ENCODE results near the gene SKA2.
"Not testable (repeated sequence)": the region's sequence is repeated elsewhere in the genome, so short reads cannot be mapped to it uniquely, and the experiment has no call there.

Gene SKA2, protein sequence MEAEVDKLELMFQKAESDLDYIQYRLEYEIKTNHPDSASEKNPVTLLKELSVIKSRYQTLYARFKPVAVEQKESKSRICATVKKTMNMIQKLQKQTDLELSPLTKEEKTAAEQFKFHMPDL

DNA sequence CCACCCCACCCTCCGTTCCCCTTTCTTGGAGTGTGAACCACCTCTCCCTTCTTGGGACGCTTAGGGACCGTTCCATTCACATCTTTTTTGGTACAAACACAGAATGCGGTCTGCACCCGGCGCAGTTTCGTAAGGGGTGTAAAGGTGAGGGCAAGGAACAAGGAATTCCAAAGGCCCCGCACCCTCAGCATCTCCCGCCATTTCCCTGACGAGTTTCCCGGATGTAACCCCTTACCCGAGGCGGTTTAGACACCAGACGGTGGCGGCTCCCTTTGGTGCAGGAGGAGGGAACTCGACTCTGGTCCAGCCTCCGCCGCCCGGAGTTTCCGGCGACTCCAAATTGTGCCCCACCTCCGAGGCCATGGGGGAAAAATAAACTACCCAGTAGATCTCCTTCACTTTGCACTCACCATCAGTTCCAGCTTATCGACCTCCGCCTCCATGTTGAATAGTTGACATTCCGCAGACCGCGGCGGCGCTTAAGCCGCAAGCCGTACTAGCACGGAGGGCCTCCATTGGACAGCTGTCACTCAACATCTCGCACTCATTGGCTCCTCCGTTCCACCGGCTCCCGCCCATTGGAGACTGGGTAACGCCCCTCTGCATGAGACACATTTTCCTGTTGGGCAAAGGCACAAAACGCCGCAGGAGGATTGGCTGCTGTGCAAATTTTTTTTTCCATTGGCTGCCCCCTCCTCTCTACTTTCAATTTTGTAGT, at the start of gene SKA2:
Gene SKA2 (minus strand): TSS at position 466 of the 718 bp plus-strand sequence. CDS start 23 bp downstream, at position 443.
- peak in 2 of 3 donors; percentile 97 to 98 for DNase-seq

GRCh38 chr17:59202320-59202719, 47.3 kb upstream of the SKA2 start:
- no peak for DNase-seq

DNA sequence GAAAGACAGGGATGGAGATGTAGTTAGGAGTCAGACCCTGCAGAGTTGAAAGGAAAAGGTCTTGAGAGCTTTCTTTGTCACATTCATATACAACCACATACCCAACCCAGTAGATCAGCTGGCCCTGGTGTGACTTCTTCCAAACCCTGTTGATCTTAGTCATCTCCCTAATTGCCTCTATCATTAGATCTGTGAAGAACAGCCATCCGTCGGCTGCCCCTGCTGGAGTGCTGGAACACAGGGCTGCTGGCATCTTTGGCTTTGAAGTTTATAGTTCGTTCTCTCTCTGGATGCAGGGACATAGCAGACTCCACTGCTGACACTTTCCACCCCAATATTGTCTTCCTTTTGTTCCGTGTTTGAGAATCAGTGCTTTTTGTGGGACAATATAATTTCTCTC, 44.4 kb upstream of the SKA2 start:
- DNase-seq: no peak

DNA sequence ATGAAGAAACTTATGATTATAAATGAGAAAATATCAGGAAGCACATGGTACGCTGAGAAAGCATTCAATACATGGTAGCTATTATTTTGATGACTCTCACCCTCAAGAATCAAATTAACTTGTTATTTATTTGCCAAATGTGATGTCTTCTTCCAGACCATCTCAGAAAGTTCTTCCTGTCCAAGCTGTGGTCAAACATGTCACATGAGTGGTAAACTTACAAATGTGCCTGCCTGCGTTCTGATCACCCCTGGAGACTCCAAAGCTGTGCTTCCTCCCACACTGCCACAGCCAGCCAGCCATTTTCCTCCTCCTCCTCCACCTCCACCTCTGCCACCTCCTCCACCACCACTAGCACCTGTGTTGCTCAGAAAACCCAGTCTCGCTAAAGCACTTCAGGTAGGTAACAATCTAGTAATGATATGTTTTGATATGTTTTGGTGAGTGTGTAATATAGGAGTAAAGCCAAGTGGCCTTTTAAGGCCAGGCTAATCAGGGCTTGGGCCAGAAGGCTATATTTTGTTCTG, 38.4 kb upstream of the SKA2 start:
- DNase-seq: no peak

- no peak for DNase-seq
These were observed 35.8 kb upstream of the SKA2 start for GRCh38 chr17:59190806-59191205.

DNA sequence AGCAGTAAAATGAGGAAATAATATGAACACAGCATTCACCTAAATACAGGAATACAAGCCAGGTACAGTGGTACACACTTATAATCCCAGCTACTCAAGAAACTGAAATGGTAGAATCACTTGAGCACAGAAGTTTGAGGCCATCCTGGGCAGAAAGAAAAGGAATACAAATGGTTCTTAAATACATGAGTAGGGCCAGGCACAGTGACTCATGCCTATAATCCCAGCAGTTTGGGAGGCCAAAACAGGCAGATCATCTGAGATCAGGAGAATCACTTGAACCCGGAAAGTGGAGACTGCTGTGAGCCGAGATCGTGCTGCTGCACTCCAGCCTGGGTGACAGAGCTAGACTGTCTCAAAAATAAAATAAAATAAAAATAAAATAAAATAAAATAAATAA, 31.9 kb upstream of the SKA2 start:
- DNase-seq: no peak

DNA sequence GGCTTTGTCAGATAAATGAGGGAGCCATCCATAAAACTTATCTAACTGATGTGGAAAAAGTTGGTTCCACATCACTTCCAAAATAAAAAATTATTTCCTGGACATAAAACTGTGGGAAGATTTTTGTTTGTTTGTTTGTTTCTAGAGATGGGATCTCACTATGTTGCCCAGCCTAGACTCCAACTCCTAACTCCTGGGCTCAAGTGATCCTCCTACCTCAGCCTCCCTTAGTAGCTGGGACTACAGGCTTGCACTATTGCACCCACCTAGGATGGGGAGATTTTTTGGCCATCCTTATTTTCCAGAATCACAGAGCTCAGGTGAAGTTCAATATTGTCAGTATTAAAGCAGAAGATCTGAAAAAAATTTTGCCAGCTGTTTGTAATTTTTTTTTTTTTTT, 31.0 kb upstream of the SKA2 start:
- no peak for DNase-seq

GRCh38 chr17:59181481-59181880, 26.5 kb upstream of the SKA2 start:
- no peak for DNase-seq

DNA sequence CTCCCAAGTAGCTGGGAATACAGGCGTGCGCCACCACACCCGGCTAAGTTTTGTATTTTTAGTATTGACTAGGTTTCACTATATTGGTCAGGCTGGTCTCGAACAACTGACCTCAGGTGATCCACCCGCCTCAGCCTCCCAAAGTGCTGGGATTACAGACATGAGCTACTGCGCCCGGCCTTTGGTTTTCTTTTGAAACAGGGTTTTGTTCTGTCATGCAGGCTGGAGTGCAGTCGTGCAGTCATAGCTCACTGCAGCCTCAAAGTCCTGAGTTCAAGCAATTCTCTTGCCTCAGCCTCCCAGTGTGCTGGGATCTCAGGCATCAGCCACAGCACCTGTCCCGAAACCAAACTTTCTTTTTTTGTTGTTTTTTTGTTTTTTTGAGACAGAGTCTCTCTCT, 25.6 kb upstream of the SKA2 start:
- no peak for DNase-seq

DNA sequence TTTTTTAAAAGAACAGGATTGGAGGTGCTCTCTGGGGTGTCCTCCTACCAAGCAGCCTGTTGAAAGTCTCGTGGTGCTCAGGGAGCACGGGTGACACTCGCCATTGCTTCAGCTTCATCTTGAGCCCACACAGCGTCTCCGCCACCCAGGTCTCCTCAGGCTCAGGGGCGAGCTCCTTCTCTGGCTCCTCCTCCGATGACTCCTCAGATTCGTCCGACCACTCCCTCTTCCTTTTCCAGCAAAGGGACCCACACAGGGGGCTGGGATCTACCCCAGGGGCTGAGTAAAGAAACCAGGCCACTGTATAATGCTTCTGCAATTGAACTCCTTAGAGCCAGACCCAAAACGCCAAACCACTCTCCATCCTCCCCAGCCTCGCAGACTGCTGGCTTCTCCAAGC, 24.6 kb upstream of the SKA2 start:
- DNase-seq: not testable (repeated sequence)

GRCh38 chr17:59178266-59178985, 23.4 kb upstream of the SKA2 start:
- no peak for DNase-seq

GRCh38 chr17:59175076-59175475, 20.1 kb upstream of the SKA2 start:
- no peak for DNase-seq

GRCh38 chr17:59174671-59175070, 19.7 kb upstream of the SKA2 start:
- no peak for DNase-seq

GRCh38 chr17:59172436-59173004, 17.5 kb upstream of the SKA2 start:
- DNase-seq: no peak

DNA sequence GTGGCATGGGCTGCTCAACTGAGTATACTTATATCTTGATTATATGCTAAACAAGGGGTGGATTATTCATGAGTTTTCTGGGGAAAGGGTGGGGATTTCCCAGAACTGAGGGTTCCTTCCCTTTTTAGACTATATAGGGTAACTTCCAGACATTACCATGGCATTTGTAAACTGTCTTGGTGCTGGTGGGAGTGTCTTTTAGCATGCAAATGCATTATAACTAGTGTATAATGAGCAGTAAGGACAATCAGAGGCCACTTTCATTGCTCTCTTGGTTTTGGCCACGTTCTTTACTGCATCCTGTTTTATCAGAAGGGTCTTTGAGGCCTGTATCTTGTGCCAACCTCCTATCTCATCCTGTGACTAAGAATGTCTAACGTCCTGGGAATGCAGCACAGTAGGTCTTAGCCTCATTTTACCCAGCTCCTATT, 12.6 kb upstream of the SKA2 start:
- DNase-seq: peak; percentile 79 to 88 (median 81)

GRCh38 chr17:59165933-59166342, 11.0 kb upstream of the SKA2 start:
- peak; percentile 40 to 42 (median 42) for DNase-seq

DNA sequence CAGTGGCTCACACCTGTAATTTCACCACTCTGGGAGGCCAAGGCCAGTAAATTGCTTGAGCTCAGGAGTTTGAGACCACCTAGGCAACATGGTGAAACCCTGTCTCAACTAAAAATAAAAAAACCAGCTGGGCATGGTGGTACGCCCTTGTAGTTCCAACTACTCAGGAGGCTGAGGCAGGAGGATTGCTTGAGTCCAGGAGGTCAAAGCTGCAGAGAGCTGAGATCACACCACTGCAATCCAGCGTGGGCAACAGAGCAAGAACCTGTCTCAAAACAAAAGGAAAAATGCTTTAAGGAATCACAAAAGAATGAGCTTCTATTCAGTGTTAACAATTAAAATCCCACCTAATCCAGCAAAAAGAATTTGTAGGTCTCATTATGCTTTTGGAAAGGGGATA, 6.5 kb upstream of the SKA2 start:
- no peak for DNase-seq

GRCh38 chr17:59160157-59161025, 5.4 kb upstream of the SKA2 start:
- DNase-seq: peak; percentile 24 to 31 (median 24)

DNA sequence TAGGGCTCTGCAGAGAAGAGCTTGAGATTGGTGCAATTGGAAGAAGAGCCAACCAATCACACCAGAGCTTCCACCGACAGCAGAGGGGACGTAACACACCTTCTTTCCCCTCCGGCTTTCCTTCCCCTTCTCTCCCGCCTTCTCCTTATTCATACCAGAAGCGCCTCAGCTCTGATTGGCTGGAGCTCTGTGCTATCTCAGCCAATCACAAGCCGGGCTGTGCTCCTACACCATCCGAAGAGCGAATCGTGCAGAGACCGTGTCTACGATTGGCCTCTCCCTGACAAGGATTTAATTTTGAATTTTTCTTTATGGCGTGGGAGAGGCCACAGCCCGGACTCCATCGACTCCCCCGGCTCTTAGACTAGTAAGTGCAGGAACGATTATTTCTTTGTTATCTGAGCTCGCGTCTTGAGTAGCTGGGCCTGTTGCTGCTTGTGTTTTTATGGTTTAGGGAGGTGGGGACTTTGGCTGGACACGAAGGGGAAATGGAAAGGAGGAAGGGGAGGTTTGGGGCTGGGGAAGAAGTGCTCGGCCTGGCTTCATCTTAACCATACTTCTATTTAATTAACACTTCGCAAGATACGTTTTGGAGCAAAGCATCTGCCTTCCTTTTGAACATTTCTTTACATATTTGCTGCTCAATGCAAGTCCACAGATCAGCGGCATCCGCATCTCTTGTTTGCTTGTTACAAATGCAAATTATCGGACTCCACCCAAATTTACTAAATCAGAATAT, 622 bp upstream of the SKA2 start, which contains the start of gene PRR11:
Gene PRR11 (plus strand): TSS at position 308 of the 739 bp plus-strand sequence. CDS start 14,007 bp downstream, outside the sequence.
- DNase-seq: peak; percentile 96 to 100 (median 99)

- DNase-seq: peak; percentile 32 to 48 (median 35)
These were observed 680 bp downstream of the SKA2 start for GRCh38 chr17:59154292-59154720.

DNA sequence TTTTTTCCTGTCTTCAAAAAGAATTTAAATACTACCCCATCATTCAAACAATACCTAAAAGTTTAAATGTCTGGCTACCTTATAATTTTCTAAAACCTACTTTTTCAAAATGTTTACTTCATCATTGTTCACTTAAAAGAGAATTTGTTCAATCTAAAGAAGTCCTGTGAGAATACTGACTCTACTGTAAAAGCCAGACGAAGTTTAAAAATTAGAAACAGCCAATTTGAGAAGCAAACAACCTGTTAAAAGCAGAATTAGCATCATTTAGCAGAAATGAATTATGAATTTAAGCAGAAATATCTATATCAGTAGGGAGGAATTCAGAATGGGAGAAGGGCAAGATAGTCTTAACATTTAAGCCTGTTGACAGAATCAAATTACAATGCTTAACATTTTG, 2.1 kb downstream of the SKA2 start:
- DNase-seq: no peak
